A549 (cell line): ENCODE results near the gene TMSB4X. TPM values are rescaled to one million over a fixed set of nuclear protein-coding genes. Genes with fewer than 3 reads are reported as not detected.

Experiments
- ATAC-seq, 2 experiments: fragments of 200-7000 bp in 1 of 2; fragments of >200 bp in 1 of 2; cut with Nextera tagmentation in 1 of 2; cut with Tn5 transposase in 1 of 2; 3 replicates each; pipeline versions ENCODE4 v1.8.0 to v1.9.1; 2018 to 2020; ENCODE audit warnings: mild to moderate bottlenecking in 1 of 2, moderate library complexity in 1 of 2
- CTCF ChIA-PET: fragments of 300-600 bp; sonication (Branson Sonifier 250); formaldehyde crosslinking; extraction: SDS; loops from one replicate; lab custom pipeline; 2021; ENCODE audit warnings: antibody characterized with exemption, inconsistent platforms; lab: Yijun Ruan, JAX
- POLR2A ChIA-PET: fragments of 350-600 bp; formaldehyde crosslinking; extraction: SDS; loops from one replicate; lab custom pipeline; 2021; ENCODE audit warnings: antibody characterized with exemption, inconsistent platforms; lab: Yijun Ruan, JAX
- DNase-seq, 2 experiments: peaks; one replicate each; pipeline versions ENCODE4 v3.0.0 to v3.0.0-alpha.2; 2011 to 2016; ENCODE audit warnings: low read depth in 1 of 2, low spot score in 1 of 2
- FAIRE-seq: peaks from 2 replicates; lab custom pipeline; 2011; peaks lifted over from hg19 to GRCh38; lab: Jason Lieb, UNC
- H3K27ac ChIP-seq, 2 experiments: fragments of >200 bp; sonication (Bioruptor Twin); formaldehyde crosslinking; 3 replicates each; pipeline ENCODE4 v1.5.1; 2016 to 2017
- H3K4me1 ChIP-seq: fragments of >200 bp; sonication (Bioruptor Twin); formaldehyde crosslinking; 3 replicates; pipeline ENCODE4 v1.6.1; 2016
- H3K4me2 ChIP-seq: fragments of >200 bp; sonication (Bioruptor Twin); formaldehyde crosslinking; 3 replicates; pipeline ENCODE4 v1.6.1; 2016
- H3K4me3 ChIP-seq: fragments of >200 bp; sonication (Bioruptor Twin); formaldehyde crosslinking; 3 replicates; pipeline ENCODE4 v1.5.1; 2016
- H3K9me3 ChIP-seq: fragments of >200 bp; sonication (Bioruptor Twin); formaldehyde crosslinking; 3 replicates; pipeline ENCODE4 v1.6.1; 2016
- CBX2 ChIP-seq: fragments of 200-600 bp; sonication (generic); IDR thresholded peaks from 2 replicates; pipeline ENCODE4 v1.6.1; 2016; ENCODE audit warnings: low read depth, mild to moderate bottlenecking, borderline replicate concordance
- CEBPB ChIP-seq, 2 experiments: fragments of >200 bp in 1 of 2; sonication (Bioruptor Twin) in 1 of 2; formaldehyde crosslinking in 1 of 2; IDR thresholded peaks; 2 replicates each; pipeline ENCODE4 v1.6.1; 2012 to 2016
- CHD4 ChIP-seq: fragments of 200-600 bp; sonication (generic); IDR thresholded peaks from 2 replicates; pipeline ENCODE4 v1.6.1; 2016; ENCODE audit warnings: antibody characterized with exemption, mild to moderate bottlenecking, borderline replicate concordance
- E2F6 ChIP-seq: IDR thresholded peaks from 2 replicates; pipeline ENCODE4 v1.6.1; 2012; ENCODE audit warnings: low read depth, borderline replicate concordance
- EHF ChIP-seq: fragments of 250-450 bp; sonication (Bioruptor Pico); IDR thresholded peaks from 2 replicates; pipeline ENCODE4 v1.5.0; 2020; ENCODE audit warnings: mild to moderate bottlenecking
- FOSB ChIP-seq: fragments of 250-450 bp; sonication (Bioruptor Pico); IDR thresholded peaks from 2 replicates; pipeline ENCODE4 v1.5.0; 2020; ENCODE audit warnings: mild to moderate bottlenecking, moderate library complexity
- HOXA7 ChIP-seq: fragments of 250-450 bp; sonication (Bioruptor Pico); IDR thresholded peaks from 2 replicates; pipeline ENCODE4 v1.5.0; 2020; ENCODE audit warnings: mild to moderate bottlenecking, moderate library complexity
- HOXB13 ChIP-seq: fragments of 250-450 bp; sonication (Bioruptor Pico); IDR thresholded peaks from 2 replicates; pipeline ENCODE4 v1.5.0; 2020; ENCODE audit warnings: low read depth, mild to moderate bottlenecking, moderate library complexity
- JUN ChIP-seq, 2 experiments: fragments of >200 bp; sonication (Bioruptor Twin); formaldehyde crosslinking; IDR thresholded peaks; 2 replicates in 1 of 2; 3 replicates in 1 of 2; pipeline ENCODE4 v1.6.1; 2016 to 2017
- JUNB ChIP-seq: fragments of >200 bp; sonication (Bioruptor Twin); formaldehyde crosslinking; IDR thresholded peaks from 2 replicates; pipeline ENCODE4 v1.6.1; 2016
- MAFK ChIP-seq: fragments of 450-650 bp; IDR thresholded peaks from 2 replicates; pipeline ENCODE4 v1.6.1; 2014; ENCODE audit not compliant: partially characterized antibody
- NFE2L2 ChIP-seq: fragments of 150-350 bp; conservative IDR thresholded peaks from 2 replicates; pipeline ENCODE4 v1.6.1; 2014; ENCODE audit warnings: low read length
- NR3C1 ChIP-seq: fragments of >200 bp; sonication (Bioruptor Twin); formaldehyde crosslinking; IDR thresholded peaks from 3 replicates; pipeline ENCODE4 v1.6.1; 2017
- PBX3 ChIP-seq: IDR thresholded peaks from 2 replicates; pipeline ENCODE4 v1.6.1; 2012
- POLR2A ChIP-seq: IDR thresholded peaks from 2 replicates; pipeline ENCODE4 v1.6.1; 2012; ENCODE audit warnings: mild to moderate bottlenecking, low read length
- POLR2AphosphoS2 ChIP-seq: conservative IDR thresholded peaks from 2 replicates; pipeline ENCODE4 v1.6.1; 2012; ENCODE audit warnings: low read length, improper control_type of control experiment, inconsistent platforms
- RARB ChIP-seq: fragments of 250-450 bp; sonication (Bioruptor Pico); IDR thresholded peaks from 2 replicates; pipeline ENCODE4 v1.8.0; 2021; ENCODE audit warnings: mild to moderate bottlenecking, moderate library complexity
- RCOR1 ChIP-seq: fragments of 150-350 bp; IDR thresholded peaks from 2 replicates; pipeline ENCODE4 v1.6.1; 2014; ENCODE audit warnings: antibody characterized with exemption, low read length, low read depth
- RFX5 ChIP-seq: fragments of 450-650 bp; IDR thresholded peaks from 2 replicates; pipeline ENCODE4 v1.7.1; 2014; ENCODE audit warnings: antibody characterized with exemption, mild to moderate bottlenecking, moderate library complexity
- RNF2 ChIP-seq: fragments of 200-600 bp; sonication (generic); IDR thresholded peaks from 2 replicates; pipeline ENCODE4 v1.6.1; 2016; ENCODE audit warnings: low read depth, mild to moderate bottlenecking, antibody characterized with exemption, moderate library complexity, borderline replicate concordance
- SREBF2 ChIP-seq: fragments of 450-650 bp; IDR thresholded peaks from 2 replicates; pipeline ENCODE4 v1.6.1; 2014; ENCODE audit warnings: mild to moderate bottlenecking, moderate library complexity
- WGBS: methylation state at CpG from one replicate; pipeline ENCODE4 v1.1.6; 2017; ENCODE audit errors: missing lambda C conversion rate; 5-methylcytosine and 5-hydroxymethylcytosine counted together
- polyA plus RNA-seq, 4 experiments: library from polyadenylated mRNA; depleted of rRNA in 3 of 4; stranded (reverse); fragments of >200 nt; fragmentation: RNase III in 1 of 4; extraction: RNeasy Plus Mini Kit Qiagen cat#74134 plus additional on column Dnase treatment in 1 of 4; gene quantifications; 2 replicates in 3 of 4; 3 replicates in 1 of 4; pipeline ENCODE4 v1.2.3, GENCODE V29; 2011 to 2017
- TF ChIP-seq, protein P1 (sequence below): fragments of 250-450 bp; sonication (Bioruptor Pico); IDR thresholded peaks from 2 replicates; pipeline ENCODE4 v1.5.0; 2020; ENCODE audit warnings: low read depth, mild to moderate bottlenecking, moderate library complexity
- TF ChIP-seq, protein P2 (sequence below): fragments of 250-450 bp; sonication (Bioruptor Pico); IDR thresholded peaks from 2 replicates; pipeline ENCODE4 v1.5.0; 2021; ENCODE audit warnings: mild to moderate bottlenecking, moderate library complexity, borderline replicate concordance
- TF ChIP-seq, protein P3 (sequence below): fragments of 200-600 bp; sonication (generic); IDR thresholded peaks from 2 replicates; pipeline ENCODE4 v1.6.1; 2016; ENCODE audit warnings: antibody characterized with exemption, mild to moderate bottlenecking, moderate library complexity

TMSB4X gene
- polyA plus RNA-seq, 2 of the 4 experiments (the other 2 are of a cell fraction): 3,130 to 7,447 TPM

- peak overlapping the region; percentile 97 to 99 for H3K27ac ChIP-seq
- peaks cover 30% of the 10 kb centered on the region for H3K4me1 ChIP-seq
- POLR2A ChIA-PET: interaction anchor here (0.8 to 2.3 kb wide), 16 partner anchors 9 to 512 kb away, joined by 3 to 39 read pairs (median 4); no protein-coding TSS in a partner anchor
- FAIRE-seq (no peak), DNase-seq (no peak), ATAC-seq (no peak)
- CTCF ChIA-PET: interaction anchor here (1.2 to 4.1 kb wide), 4 partner anchors 27 to 510 kb away, joined by 4 to 14 read pairs (median 10); no protein-coding TSS in a partner anchor
- TF ChIP-seq E2F6 (no peak), FOSB (CRISPR knock-in tag) (peak; percentile 83), HOXA7 (peak; percentile 51), RARB (CRISPR knock-in tag) (peak; percentile 51; the same call in 1 of the 2 replicates), MAFK (no peak), JUN (IDR thresholded peaks at IDR 0.05) (peak in 1 of 2 experiments; percentile 28; a peak in 1 of 5 replicates)
- TF ChIP-seq, protein P1, sequence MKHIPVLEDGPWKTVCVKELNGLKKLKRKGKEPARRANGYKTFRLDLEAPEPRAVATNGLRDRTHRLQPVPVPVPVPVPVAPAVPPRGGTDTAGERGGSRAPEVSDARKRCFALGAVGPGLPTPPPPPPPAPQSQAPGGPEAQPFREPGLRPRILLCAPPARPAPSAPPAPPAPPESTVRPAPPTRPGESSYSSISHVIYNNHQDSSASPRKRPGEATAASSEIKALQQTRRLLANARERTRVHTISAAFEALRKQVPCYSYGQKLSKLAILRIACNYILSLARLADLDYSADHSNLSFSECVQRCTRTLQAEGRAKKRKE (CRISPR knock-in tag): no peak
- TF ChIP-seq, protein P2, sequence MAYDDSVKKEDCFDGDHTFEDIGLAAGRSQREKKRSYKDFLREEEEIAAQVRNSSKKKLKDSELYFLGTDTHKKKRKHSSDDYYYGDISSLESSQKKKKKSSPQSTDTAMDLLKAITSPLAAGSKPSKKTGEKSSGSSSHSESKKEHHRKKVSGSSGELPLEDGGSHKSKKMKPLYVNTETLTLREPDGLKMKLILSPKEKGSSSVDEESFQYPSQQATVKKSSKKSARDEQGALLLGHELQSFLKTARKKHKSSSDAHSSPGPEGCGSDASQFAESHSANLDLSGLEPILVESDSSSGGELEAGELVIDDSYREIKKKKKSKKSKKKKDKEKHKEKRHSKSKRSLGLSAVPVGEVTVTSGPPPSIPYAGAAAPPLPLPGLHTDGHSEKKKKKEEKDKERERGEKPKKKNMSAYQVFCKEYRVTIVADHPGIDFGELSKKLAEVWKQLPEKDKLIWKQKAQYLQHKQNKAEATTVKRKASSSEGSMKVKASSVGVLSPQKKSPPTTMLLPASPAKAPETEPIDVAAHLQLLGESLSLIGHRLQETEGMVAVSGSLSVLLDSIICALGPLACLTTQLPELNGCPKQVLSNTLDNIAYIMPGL (CRISPR knock-in tag): peak; percentile 83; the same call in 1 of the 2 replicates
- peak overlapping the region; percentile 91 for H3K4me2 ChIP-seq
- peak overlapping the region; percentile 94 for H3K4me3 ChIP-seq
- 2% methylated on average over 9 of the region's 9 CpGs for WGBS
- no peaks in the 10 kb centered on the region for H3K9me3 ChIP-seq
Measured at GRCh38 chrX:12977761-12978204, 2.9 kb downstream of the TMSB4X start.

DNA sequence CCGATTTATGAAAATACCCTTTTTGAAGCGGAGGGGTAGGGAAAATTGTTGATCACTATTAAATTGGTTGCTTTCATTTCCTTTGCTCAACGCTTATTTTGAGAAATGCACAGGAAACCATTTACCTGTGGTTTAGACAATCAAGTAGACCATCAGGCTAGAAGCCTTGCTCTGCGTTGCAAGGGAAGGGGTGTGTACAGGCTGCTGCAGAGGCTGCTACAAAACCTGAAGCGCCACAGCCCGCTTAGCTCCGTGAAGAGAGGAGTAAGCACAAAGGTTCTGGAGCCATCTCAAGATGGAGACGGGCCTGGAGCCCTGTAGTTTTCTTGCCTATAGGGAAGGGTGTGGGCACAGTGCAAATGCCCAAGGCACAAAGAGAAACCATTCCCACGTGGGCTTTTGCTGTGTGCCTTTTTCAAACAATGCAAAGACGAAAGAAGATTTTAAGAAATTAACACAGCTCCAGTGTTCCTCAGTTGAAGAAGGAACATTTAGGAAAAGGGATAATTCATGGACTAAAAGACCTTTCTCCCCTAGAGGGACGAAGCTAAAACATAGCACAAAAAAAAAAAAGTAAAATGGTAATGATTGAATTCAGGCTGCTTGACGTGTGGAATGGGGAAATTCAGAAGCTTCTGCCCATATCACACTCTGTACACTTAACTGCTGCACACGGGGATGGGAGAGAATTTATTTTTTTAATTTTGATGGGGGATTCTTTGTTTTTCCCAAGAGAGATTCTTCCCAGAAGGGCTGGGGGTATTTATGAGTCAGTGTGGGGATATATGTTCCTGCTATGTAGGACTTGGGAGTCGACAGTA, 3.5 kb downstream of the TMSB4X start:
- FAIRE-seq: no peak
- DNase-seq: peak in 1 of 2 experiments; percentile 81
- CTCF ChIA-PET: interaction anchor here (0.7 to 4.1 kb wide), 8 partner anchors 23 to 509 kb away, joined by 3 to 14 read pairs (median 4); no protein-coding TSS in a partner anchor
- TF ChIP-seq NR3C1 (no peak), POLR2AphosphoS2 (peak; percentile 91; the same call in 1 of the 2 replicates), HOXB13 (CRISPR knock-in tag) (no peak; the same call in 1 of the 2 replicates), JUNB (no peak), JUN (IDR thresholded peaks at IDR 0.05) (peak in 1 of 2 experiments; percentile 90; a peak in 4 of 5 replicates), CHD4 (no peak), RFX5 (no peak), PBX3 (peak; percentile 89), CEBPB (IDR thresholded peaks at IDR 0.05) (no peak; a peak in 1 of 4 replicates), RNF2 (no peak), EHF (CRISPR knock-in tag) (peak; percentile 13; the same call in 1 of the 2 replicates), POLR2A (peak; percentile 37; the same call in 1 of the 2 replicates), CBX2 (no peak), SREBF2 (no peak), RCOR1 (no peak), NFE2L2 (no peak)
- TF ChIP-seq, protein P2 (CRISPR knock-in tag): no peak
- TF ChIP-seq, protein P3, sequence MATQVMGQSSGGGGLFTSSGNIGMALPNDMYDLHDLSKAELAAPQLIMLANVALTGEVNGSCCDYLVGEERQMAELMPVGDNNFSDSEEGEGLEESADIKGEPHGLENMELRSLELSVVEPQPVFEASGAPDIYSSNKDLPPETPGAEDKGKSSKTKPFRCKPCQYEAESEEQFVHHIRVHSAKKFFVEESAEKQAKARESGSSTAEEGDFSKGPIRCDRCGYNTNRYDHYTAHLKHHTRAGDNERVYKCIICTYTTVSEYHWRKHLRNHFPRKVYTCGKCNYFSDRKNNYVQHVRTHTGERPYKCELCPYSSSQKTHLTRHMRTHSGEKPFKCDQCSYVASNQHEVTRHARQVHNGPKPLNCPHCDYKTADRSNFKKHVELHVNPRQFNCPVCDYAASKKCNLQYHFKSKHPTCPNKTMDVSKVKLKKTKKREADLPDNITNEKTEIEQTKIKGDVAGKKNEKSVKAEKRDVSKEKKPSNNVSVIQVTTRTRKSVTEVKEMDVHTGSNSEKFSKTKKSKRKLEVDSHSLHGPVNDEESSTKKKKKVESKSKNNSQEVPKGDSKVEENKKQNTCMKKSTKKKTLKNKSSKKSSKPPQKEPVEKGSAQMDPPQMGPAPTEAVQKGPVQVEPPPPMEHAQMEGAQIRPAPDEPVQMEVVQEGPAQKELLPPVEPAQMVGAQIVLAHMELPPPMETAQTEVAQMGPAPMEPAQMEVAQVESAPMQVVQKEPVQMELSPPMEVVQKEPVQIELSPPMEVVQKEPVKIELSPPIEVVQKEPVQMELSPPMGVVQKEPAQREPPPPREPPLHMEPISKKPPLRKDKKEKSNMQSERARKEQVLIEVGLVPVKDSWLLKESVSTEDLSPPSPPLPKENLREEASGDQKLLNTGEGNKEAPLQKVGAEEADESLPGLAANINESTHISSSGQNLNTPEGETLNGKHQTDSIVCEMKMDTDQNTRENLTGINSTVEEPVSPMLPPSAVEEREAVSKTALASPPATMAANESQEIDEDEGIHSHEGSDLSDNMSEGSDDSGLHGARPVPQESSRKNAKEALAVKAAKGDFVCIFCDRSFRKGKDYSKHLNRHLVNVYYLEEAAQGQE: no peak

More for the DNA sequence above, 3.5 kb downstream of the TMSB4X start:
- WGBS: 4% methylated on average over 14 of the region's 14 CpGs
- peak overlapping the region; percentile 97 to 99 for H3K27ac ChIP-seq
- ATAC-seq: peak; percentile 48 to 51
- H3K9me3 ChIP-seq: no peaks in the 10 kb centered on the region
- peak overlapping the region; percentile 94 for H3K4me3 ChIP-seq
- H3K4me2 ChIP-seq: peak overlapping the region; percentile 91
- POLR2A ChIA-PET: interaction anchor here (0.8 to 2.3 kb wide), 18 partner anchors 8 to 511 kb away, joined by 3 to 39 read pairs (median 4); no protein-coding TSS in a partner anchor
- H3K4me1 ChIP-seq: peaks cover 30% of the 10 kb centered on the region
